ENCODE measurements around the gene DLG4. TPM values are rescaled to one million over a fixed set of nuclear protein-coding genes. Genes with fewer than 3 reads are reported as not detected.
A peak's percentile ranks its signal among the peaks of the same experiment; 100 is the strongest.

Gene DLG4
- total RNA-seq, 1 experiment from 2014 or later: 59.7 TPM

GRCh38 chr17:7176107-7176840, 43.4 kb downstream of the DLG4 start:
- Mint-ChIP-seq H3K27me3 (ENCODE audit: low read depth) (peaks cover 10% of the 10 kb centered on the region), H3K4me1 (peaks cover 12% of the 10 kb centered on the region), H3K36me3 (no peaks in the 10 kb centered on the region; the same call in none of the 2 replicates), H3K27ac (no peak overlapping the region), H3K4me3 (no peak overlapping the region), H3K9me3 (no peaks in the 10 kb centered on the region)
- ChIA-PET CTCF (interaction anchor here (1.0 to 4.5 kb wide), 23 partner anchors 9 to 177 kb away, joined by 3 to 75 read pairs (median 10); partner anchors contain the start of genes ACADVL, DLG4, SLC16A11 and SLC16A13), POLR2A (interaction anchor here (1.9 kb wide), 1 partner anchor 134 kb away, joined by 4 read pairs; no protein-coding TSS in a partner anchor)
- DNase-seq (ENCODE audit: low spot score) (no peak), ATAC-seq (no peak)
- 0 out of 2 replicates have a peak, but pooled peaks have one; percentile 8 for TF ChIP-seq NFE2L1 (CRISPR knock-in tag; IDR thresholded peaks at IDR 0.05)
- 0 out of 2 replicates have a peak, but pooled peaks have one; percentile 18 for TF ChIP-seq CREB1 (CRISPR knock-in tag; IDR thresholded peaks at IDR 0.05)
- no peak for TF ChIP-seq ZNF263 (CRISPR knock-in tag; IDR thresholded peaks at IDR 0.05; ENCODE audit: low read depth)

GRCh38 chr17:7175330-7175733, 44.3 kb downstream of the DLG4 start:
- peaks cover 12% of the 10 kb centered on the region for H3K4me1 Mint-ChIP-seq
- no peak for DNase-seq (ENCODE audit: low spot score)

DNA sequence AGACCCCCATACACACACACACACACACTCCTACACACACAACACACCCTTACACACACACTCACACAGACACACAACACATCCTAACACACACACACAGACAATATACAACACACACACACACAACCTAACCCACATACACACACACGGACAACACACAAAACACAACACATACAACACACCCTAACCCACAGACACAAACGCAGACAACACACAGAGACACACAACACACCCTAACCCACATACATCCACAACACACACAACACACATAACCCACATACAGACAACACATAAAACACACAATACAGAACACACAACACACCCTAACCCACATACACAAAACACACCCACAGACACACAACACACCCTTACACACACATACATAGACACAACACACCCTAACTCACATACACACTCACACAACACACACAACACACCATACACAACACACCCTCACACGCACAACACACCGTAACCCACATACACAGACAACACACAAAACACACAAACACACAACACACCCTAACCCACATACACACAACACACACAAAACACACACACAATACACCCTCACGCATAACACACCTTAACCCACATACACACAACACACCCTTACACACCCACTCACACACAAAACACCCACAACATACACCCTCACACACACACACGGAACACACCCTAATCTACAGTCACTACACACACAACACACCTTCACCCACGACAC, 44.9 kb downstream of the DLG4 start:
- ChIA-PET CTCF (interaction anchor here (1.0 to 1.9 kb wide), 14 partner anchors 10 to 151 kb away, joined by 3 to 18 read pairs (median 6); partner anchors contain the start of gene SLC16A13), POLR2A (interaction anchor here (1.2 kb wide), 1 partner anchor 123 kb away, joined by 3 read pairs; no protein-coding TSS in a partner anchor)
- H3K36me3 Mint-ChIP-seq: no peaks in the 10 kb centered on the region; the same call in none of the 2 replicates
- H3K27ac Mint-ChIP-seq: no peak overlapping the region
- DNase-seq (ENCODE audit: low spot score): no peak
- no peak overlapping the region for H3K4me3 Mint-ChIP-seq
- ATAC-seq: no peak
- TF ChIP-seq SP1 (CRISPR knock-in tag; conservative IDR thresholded peaks at IDR 0.05) (no peak), NFE2L1 (CRISPR knock-in tag; IDR thresholded peaks at IDR 0.05) (0 out of 2 replicates have a peak, but pooled peaks have one; percentile 49)
- H3K27me3 Mint-ChIP-seq (ENCODE audit: low read depth): peaks cover 10% of the 10 kb centered on the region
- H3K9me3 Mint-ChIP-seq: no peaks in the 10 kb centered on the region
- peaks cover 11% of the 10 kb centered on the region for H3K4me1 Mint-ChIP-seq

More at GRCh38 chr17:7175330-7175733, 44.3 kb downstream of the DLG4 start:
- Mint-ChIP-seq H3K4me3 (no peak overlapping the region), H3K36me3 (no peaks in the 10 kb centered on the region; the same call in none of the 2 replicates), H3K27me3 (ENCODE audit: low read depth) (peaks cover 10% of the 10 kb centered on the region), H3K27ac (no peak overlapping the region), H3K9me3 (no peaks in the 10 kb centered on the region)
- ChIA-PET POLR2A (no interaction called here), CTCF (no interaction called here)
- TF ChIP-seq, protein P1, sequence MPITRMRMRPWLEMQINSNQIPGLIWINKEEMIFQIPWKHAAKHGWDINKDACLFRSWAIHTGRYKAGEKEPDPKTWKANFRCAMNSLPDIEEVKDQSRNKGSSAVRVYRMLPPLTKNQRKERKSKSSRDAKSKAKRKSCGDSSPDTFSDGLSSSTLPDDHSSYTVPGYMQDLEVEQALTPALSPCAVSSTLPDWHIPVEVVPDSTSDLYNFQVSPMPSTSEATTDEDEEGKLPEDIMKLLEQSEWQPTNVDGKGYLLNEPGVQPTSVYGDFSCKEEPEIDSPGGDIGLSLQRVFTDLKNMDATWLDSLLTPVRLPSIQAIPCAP (CRISPR knock-in tag; IDR thresholded peaks at IDR 0.05): no peak
- TF ChIP-seq ELF4 (CRISPR knock-in tag; IDR thresholded peaks at IDR 0.05; ENCODE audit: low read depth) (no peak), TP53 (CRISPR knock-in tag; IDR thresholded peaks at IDR 0.05) (no peak), TEAD1 (CRISPR knock-in tag; IDR thresholded peaks at IDR 0.05) (no peak), HMGA2 (CRISPR knock-in tag; IDR thresholded peaks at IDR 0.05) (no peak), SMAD4 (CRISPR knock-in tag; IDR thresholded peaks at IDR 0.05) (no peak), FOXP1 (CRISPR knock-in tag; IDR thresholded peaks at IDR 0.05; ENCODE audit: borderline replicate concordance) (no peak), ATF1 (CRISPR knock-in tag; IDR thresholded peaks at IDR 0.05) (no peak)
- no peak for ATAC-seq

DNA sequence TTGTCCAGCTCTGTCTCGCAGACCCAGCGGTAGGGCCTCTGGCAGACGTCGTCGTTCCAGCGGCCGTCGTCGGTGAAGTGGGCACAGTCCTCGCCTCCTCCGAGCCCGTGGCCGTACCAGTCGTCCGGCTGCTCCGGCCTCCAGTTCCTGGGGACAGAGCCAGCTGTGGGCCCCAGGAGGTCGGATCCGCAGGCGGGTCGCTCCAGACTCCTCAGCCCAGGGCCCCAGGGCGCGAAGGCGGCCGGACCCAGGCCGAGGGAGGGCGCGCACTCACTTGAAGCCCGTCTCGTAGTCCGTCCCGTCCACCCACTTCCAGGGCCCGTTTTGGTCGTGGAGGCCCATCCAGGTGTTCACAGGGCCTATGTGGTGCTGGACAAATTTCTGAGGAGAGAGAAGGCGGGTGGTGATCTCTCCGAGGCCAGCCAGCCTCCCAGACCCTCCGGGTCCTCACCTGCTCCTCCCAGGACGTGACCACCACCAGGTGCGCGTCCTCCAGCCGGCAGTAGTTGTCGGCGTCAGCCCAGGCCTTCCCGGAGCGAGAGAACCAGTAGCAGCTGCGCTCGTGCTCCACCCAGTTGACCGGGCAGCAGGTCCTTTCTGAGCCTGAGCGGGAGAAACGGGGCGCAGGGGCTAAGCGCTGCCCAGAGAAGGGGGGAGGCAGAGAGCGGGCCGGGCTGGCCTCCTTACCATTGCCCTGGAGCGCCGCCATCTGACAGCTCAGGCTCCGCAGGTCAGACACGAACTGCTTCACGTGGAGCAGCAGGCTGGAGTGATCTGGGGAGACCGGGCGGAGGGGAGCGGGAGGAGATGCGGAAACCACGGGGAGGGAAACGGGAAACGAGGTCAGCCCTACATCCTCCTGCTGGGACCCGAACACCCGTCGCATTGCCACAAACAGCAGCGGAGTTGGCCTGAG, 45.7 kb downstream of the DLG4 start:
- DNase-seq (ENCODE audit: low spot score) (peak; percentile 92), ATAC-seq (peak; percentile 79)
- Mint-ChIP-seq H3K4me1 (peaks cover 6% of the 10 kb centered on the region), H3K36me3 (peaks cover 7% of the 10 kb centered on the region), H3K27me3 (ENCODE audit: low read depth) (peaks cover 10% of the 10 kb centered on the region), H3K4me3 (no peak overlapping the region), H3K9me3 (peaks cover 7% of the 10 kb centered on the region), H3K27ac (no peak overlapping the region)
- ChIA-PET CTCF (interaction anchor here (0.7 to 1.9 kb wide), 16 partner anchors 9 to 150 kb away, joined by 3 to 18 read pairs (median 5); partner anchors contain the start of gene SLC16A13), POLR2A (interaction anchor here (0.8 to 1.2 kb wide), 2 partner anchors 9 to 122 kb away, joined by 3 to 4 read pairs; no protein-coding TSS in a partner anchor)
- TF ChIP-seq, protein P2, sequence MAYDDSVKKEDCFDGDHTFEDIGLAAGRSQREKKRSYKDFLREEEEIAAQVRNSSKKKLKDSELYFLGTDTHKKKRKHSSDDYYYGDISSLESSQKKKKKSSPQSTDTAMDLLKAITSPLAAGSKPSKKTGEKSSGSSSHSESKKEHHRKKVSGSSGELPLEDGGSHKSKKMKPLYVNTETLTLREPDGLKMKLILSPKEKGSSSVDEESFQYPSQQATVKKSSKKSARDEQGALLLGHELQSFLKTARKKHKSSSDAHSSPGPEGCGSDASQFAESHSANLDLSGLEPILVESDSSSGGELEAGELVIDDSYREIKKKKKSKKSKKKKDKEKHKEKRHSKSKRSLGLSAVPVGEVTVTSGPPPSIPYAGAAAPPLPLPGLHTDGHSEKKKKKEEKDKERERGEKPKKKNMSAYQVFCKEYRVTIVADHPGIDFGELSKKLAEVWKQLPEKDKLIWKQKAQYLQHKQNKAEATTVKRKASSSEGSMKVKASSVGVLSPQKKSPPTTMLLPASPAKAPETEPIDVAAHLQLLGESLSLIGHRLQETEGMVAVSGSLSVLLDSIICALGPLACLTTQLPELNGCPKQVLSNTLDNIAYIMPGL (CRISPR knock-in tag; IDR thresholded peaks at IDR 0.05): peak; percentile 95
- TF ChIP-seq, protein P3, sequence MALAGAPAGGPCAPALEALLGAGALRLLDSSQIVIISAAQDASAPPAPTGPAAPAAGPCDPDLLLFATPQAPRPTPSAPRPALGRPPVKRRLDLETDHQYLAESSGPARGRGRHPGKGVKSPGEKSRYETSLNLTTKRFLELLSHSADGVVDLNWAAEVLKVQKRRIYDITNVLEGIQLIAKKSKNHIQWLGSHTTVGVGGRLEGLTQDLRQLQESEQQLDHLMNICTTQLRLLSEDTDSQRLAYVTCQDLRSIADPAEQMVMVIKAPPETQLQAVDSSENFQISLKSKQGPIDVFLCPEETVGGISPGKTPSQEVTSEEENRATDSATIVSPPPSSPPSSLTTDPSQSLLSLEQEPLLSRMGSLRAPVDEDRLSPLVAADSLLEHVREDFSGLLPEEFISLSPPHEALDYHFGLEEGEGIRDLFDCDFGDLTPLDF (CRISPR knock-in tag; IDR thresholded peaks at IDR 0.05): no peak
- TF ChIP-seq, protein P4, sequence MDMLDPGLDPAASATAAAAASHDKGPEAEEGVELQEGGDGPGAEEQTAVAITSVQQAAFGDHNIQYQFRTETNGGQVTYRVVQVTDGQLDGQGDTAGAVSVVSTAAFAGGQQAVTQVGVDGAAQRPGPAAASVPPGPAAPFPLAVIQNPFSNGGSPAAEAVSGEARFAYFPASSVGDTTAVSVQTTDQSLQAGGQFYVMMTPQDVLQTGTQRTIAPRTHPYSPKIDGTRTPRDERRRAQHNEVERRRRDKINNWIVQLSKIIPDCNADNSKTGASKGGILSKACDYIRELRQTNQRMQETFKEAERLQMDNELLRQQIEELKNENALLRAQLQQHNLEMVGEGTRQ (CRISPR knock-in tag; IDR thresholded peaks at IDR 0.05): peak; percentile 69
- TF ChIP-seq ZNF263 (CRISPR knock-in tag; IDR thresholded peaks at IDR 0.05; ENCODE audit: low read depth) (0 out of 2 replicates have a peak, but pooled peaks have one; percentile 18), TEAD4 (CRISPR knock-in tag; IDR thresholded peaks at IDR 0.05) (no peak), FOXK1 (CRISPR knock-in tag; IDR thresholded peaks at IDR 0.05) (peak; percentile 12; the same call in 1 of the 2 replicates)
